Stimulated activated CD4-positive, alpha-beta T cell treated with anti-CD3 and anti-CD28 coated beads, Interleukin-4, amount 100 ng/mL, for 48 hours (primary cell): ENCODE measurements around the gene DNAH2.

Experiments
- DNase-seq, 2 donors: peaks; one replicate each; pipeline ENCODE4 v3.0.0-alpha.2; 2020; ENCODE audit warnings: low read depth in 2 of 2

The DNAH2 gene

DNA sequence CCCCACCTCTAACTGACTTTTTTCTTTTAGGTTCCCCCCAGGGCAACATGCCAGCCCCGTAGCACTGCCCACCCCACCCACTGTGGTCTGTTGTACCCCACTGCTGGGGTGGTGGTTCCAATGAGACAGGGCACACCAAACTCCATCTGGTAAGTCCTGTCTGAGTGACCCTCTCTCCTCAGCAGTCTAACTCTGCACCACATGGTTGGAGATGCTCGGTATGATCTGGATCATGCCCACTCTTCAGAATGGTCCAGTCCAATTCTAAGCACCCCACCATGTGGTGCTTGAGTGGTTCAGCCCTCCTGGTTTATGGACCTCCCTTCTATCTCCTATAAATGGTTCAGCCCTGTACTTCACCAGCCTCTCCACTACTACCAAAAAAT lies 122.3 kb downstream of the DNAH2 start:
- DNase-seq = no peak

DNA sequence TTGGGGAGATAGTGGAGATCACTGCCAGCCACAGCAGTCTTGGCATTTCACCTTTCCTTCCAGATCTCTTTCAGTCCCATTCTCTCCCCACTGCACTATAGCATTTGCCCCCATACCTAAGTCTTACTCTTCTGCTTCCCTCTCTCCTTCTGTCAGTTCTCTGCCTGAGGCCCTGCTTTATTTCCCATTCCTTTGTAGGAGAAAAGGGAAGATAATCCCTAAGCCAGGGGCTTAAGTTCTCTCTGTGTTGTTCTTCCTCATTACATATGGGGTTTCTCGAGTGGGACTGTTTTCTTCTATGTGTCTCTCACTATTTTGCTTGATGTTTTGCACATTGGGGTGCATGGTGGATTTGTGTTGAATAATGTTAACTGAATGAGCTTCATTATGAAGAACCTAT lies 122.9 kb downstream of the DNAH2 start:
- no peak for DNase-seq

DNA sequence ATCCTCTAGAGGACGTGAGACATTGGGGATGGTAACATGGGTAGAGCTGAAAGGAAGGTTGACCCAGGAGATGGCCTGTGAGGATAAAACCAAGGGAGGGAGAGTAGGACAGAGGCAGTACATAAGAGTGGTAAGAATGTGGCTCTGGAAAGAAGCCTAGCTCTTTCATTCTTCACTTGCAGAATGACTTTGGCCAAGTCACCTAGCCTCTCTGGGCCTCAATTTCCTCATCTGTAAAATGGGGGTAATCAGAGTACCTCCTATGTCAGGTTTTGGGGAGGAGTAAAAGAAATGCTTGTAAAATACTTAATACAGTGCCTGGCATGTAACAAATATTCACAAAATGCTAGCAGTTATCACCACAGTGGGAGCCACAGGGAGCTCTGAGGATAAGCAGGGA lies 123.3 kb downstream of the DNAH2 start:
- no peak for DNase-seq

DNA sequence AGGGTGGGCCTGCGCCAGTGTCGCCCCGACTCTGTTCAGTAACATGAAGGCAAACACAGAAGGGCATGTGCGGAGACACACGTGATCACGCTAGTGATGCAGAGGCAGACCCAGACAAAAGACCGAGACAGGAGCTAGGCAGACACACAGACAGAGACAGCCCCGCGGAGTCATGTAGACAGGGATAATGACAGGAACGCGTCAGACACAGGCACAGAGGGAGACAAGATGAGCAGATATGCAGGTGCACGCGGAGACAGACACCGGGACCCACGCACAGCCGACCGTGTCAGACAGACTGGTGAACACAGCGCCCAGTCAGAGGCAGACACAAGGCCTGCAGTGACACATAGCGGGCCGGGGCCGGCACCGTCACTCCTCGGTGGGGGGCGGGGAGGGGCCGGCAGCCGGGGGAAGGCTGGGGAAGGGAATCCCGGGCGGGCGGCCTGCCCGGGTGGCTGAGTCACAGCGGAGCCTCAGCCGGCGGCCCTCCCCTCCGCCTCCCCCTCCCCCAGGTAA lies 123.9 kb downstream of the DNAH2 start:
- DNase-seq = peak; percentile 84 to 92

DNA sequence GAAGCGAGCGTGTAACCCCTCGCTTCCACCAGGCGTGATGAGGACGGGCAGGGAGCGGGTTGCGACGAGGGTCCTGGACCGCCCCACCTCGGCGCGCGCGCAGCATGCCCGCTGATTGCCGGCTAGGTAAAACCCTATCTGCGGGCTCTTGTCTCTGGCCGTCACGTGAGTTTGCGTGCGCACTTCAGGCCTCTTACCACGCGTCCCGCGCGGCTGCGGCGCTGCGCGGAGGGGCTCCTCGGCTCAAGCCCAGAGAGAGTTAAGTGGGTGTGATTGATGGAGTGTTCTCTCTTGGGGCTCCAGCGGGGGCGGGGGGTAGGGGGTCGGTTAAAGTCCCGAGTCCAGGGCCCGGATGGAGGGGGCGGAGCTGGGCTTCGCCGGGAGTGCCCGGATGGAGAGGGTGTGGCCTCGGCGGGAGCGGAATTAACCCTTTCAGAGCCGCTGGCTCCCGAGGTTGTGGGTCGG lies 124.4 kb downstream of the DNAH2 start:
- DNase-seq = peak; percentile 79 to 81

DNA sequence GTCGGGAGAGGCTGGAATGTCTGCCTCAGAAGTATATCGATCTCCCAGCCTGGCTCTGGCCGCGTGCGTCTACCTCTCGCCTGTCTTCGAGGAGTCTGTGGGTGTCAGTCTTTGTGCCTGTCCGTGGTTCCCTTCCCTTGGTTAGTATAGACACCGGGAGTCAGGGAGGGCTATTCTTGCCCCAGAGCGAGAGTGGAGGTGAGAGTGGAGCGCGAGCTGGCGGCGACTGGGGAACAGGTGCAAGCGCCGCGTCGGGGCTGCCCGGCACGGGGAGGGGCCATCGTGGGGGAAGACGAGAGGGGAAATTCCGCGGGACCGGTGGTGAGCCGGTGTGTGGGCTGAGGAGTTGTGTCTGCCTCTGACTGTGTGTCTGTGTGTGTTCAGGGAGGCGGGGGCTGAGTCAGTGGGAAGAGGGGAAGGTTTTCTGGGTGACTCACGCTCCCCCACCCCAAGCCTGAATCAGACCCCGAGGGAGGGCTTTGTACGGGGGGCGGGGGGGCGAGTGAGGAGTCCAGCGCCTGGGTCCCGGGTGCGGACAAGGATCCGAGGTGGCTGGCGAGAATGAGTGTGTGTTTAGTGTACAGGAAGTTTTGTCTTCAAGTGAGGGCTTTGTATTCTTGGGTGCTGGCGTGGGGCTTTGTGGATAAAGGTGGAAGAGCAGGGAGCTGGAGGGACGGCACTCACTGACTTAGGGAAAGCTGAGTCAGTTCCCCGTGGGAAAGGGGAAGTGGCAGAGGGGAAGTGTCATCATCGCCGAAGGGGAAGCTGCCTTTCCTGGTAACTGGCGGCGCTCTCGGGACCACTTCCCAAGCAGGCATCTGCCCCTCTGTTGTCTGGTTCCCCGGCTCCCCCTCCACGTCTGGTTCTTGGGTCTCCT lies 125.1 kb downstream of the DNAH2 start:
- peak; percentile 88 to 95 for DNase-seq

DNA sequence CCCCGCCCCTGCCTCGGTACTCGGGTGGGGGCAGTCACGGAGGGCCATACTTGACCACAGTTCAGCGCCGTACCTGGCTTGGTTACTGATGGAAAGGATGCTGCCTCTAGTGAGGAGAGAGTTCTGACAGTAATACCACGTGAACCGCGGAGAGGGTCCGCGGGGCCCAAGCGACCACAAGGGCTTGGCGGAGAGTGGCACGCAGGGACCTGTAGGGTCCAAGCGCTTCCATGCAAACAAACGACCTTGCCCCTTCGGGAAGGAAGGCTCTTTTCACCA lies 125.7 kb downstream of the DNAH2 start:
- DNase-seq = peak in 1 of 2 donors; percentile 33

DNA sequence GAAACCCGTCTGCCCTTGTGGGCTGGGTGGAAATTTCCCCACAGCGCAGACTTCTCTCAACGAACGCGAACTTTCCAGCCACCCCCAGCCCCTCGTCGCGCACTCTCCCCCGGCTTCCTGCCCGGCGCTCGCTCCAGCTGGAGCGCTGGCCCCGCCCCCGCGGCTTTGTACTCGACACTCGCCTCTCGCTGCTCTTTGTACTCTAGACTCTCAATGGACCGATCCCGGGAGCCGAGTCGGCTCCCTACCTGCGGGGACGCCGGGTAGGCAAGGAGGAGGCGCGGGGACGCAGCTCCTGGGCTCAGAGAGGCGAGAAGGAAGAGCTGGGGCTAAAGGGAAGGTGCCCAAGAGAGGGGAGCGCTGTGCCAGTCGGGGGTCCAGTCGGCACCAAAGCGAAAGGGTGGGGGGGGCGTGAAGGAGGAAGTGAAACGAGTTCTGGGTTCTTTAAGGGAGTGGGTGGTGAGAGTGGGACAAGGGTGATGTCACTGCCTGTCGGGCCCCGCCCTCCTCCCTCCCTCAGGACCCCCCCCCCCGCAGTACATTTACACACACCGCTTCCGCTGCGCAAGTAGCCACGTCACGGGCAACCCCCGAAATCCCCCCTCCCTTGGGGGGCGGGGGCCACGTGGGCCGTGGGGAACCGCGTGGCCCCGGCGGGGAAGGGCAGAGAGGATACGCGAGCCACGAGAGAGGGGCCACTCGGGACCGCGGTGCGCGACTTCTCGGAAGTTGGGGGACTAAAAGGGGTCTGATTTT lies 126.2 kb downstream of the DNAH2 start:
- DNase-seq = peak; percentile 83 to 86

DNA sequence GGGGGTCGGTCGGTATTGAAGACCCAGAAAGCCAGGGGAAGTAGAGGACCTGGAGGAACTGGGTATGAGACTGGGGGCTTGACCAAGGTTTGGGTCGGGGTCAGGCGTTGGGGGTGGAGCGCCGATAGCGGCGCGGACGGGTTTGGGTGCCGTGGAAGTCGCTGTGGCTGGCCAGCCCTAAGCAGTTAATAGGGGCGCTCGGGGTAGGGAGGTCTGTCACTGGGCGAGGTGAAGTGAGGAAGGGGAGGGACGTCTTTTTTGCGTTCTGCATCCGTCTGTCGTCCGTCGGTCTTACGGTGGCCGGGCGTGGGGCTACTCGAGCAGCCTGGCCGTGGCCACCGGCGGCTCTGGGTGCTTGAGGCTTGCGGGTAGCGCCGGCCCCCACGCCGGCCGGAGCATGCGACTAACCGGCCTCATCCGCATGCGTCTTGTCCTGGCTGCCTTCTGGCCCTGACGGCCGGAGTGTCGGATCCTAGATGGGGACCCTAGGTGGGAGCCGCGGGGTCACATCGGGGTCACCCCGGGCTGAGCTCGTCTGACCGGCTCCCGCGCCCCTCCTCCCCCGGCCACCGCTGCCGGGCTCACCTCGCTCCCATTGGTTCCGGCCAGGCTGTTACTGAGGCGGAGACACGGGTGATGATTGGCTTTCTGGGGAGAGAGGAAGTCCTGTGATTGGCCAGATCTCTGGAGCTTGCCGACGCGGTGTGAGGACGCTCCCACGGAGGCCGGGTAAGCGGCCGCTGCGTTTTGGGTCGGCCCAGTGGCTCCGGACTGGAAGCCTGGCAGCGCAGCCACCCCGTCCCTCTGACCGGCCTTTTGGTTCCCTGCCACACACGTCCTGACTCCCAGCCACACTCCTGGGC lies 127.0 kb downstream of the DNAH2 start:
- DNase-seq = peak; percentile 72 to 84

DNA sequence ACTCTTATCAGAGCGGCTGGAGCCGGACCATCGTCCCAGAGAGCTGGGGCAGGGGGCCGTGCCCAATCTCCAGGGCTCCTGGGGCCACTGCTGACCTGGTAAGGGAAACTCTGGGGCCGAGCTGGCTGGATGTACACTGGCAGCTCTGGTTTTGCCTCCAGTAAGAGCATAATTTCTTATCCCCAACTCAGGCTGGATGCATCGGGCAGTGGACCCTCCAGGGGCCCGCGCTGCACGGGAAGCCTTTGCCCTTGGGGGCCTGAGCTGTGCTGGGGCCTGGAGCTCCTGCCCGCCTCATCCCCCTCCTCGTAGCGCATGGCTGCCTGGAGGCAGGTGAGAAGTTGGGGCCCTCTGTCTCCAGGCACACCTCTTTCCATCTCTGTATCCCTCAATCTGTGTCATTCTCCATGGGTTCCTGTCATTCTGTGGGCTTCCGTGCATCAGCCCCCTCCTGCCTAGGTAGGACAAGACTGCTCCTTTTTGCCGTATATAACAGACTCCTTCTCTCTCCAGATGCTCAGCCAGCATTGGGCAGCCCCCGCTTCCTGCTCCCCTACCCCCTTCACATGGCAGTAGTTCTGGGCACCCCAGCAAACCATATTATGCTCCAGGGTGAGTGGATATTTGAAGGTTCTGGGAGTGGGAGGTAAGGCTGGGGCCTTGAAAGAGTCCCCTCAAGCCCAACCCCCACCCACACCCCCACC lies 128.0 kb downstream of the DNAH2 start:
- no peak for DNase-seq

DNA sequence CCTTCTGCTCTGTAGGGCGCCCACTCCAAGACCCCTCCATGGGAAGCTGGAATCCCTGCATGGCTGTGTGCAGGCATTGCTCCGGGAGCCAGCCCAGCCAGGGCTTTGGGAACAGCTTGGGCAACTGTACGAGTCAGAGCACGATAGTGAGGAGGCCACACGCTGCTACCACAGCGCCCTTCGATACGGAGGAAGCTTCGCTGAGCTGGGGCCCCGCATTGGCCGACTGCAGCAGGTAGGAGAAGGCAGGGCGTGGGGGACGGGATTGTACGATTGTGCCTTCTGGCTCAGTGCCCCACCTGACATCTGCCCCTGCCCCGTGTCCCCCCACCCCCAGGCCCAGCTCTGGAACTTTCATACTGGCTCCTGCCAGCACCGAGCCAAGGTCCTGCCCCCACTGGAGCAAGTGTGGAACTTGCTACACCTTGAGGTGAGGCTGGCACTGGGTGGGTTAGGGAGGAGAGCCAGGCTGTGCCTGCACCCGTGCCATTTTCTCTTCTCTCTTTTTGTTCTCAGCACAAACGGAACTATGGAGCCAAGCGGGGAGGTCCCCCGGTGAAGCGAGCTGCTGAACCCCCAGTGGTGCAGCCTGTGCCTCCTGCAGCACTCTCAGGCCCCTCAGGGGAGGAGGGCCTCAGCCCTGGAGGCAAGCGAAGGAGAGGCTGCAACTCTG lies 128.7 kb downstream of the DNAH2 start:
- DNase-seq = no peak

DNA sequence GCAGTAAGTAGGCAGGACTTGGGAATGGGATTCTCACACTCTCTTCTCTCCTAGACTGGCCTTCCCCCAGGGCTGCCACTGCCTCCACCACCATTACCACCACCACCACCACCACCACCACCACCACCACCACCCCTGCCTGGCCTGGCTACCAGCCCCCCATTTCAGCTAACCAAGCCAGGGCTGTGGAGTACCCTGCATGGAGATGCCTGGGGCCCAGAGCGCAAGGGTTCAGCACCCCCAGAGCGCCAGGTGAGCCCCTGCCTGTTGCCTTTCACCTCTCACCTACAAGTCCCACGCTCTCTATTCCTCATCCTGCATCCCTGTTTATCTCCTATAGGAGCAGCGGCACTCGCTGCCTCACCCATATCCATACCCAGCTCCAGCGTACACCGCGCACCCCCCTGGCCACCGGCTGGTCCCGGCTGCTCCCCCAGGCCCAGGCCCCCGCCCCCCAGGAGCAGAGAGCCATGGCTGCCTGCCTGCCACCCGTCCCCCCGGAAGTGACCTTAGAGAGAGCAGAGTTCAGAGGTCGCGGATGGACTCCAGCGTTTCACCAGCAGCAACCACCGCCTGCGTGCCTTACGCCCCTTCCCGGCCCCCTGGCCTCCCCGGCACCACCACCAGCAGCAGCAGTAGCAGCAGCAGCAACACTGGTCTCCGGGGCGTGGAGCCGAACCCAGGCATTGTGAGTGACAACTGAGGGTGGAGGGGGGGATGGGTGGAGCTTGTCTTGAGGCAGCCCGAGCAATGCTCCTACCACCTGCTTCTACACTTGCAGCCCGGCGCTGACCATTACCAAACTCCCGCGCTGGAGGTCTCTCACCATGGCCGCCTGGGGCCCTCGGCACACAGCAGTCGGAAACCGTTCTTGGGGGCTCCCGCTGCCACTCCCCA lies 129.5 kb downstream of the DNAH2 start:
- no peak for DNase-seq

DNA sequence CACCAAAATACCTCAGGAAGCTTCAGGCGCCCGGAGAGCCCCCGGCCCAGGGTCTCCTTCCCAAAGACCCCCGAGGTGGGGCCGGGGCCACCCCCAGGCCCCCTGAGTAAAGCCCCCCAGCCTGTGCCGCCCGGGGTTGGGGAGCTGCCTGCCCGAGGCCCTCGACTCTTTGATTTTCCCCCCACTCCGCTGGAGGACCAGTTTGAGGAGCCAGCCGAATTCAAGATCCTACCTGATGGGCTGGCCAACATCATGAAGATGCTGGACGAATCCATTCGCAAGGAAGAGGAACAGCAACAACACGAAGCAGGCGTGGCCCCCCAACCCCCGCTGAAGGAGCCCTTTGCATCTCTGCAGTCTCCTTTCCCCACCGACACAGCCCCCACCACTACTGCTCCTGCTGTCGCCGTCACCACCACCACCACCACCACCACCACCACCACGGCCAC lies 130.6 kb downstream of the DNAH2 start:
- DNase-seq = no peak

DNA sequence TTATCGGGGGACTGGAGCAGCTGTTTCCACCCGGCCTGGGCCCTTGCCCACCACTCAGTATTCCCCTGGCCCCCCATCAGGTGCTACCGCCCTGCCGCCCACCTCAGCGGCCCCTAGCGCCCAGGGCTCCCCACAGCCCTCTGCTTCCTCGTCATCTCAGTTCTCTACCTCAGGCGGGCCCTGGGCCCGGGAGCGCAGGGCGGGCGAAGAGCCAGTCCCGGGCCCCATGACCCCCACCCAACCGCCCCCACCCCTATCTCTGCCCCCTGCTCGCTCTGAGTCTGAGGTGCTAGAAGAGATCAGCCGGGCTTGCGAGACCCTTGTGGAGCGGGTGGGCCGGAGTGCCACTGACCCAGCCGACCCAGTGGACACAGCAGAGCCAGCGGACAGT lies 131.2 kb downstream of the DNAH2 start:
- DNase-seq = no peak

DNA sequence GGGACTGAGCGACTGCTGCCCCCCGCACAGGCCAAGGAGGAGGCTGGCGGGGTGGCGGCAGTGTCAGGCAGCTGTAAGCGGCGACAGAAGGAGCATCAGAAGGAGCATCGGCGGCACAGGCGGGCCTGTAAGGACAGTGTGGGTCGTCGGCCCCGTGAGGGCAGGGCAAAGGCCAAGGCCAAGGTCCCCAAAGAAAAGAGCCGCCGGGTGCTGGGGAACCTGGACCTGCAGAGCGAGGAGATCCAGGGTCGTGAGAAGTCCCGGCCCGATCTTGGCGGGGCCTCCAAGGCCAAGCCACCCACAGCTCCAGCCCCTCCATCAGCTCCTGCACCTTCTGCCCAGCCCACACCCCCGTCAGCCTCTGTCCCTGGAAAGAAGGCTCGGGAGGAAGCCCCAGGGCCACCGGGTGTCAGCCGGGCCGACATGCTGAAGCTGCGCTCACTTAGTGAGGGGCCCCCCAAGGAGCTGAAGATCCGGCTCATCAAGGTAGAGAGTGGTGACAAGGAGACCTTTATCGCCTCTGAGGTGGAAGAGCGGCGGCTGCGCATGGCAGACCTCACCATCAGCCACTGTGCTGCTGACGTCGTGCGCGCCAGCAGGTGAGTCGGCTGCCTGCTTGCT lies 131.7 kb downstream of the DNAH2 start:
- no peak for DNase-seq

DNA sequence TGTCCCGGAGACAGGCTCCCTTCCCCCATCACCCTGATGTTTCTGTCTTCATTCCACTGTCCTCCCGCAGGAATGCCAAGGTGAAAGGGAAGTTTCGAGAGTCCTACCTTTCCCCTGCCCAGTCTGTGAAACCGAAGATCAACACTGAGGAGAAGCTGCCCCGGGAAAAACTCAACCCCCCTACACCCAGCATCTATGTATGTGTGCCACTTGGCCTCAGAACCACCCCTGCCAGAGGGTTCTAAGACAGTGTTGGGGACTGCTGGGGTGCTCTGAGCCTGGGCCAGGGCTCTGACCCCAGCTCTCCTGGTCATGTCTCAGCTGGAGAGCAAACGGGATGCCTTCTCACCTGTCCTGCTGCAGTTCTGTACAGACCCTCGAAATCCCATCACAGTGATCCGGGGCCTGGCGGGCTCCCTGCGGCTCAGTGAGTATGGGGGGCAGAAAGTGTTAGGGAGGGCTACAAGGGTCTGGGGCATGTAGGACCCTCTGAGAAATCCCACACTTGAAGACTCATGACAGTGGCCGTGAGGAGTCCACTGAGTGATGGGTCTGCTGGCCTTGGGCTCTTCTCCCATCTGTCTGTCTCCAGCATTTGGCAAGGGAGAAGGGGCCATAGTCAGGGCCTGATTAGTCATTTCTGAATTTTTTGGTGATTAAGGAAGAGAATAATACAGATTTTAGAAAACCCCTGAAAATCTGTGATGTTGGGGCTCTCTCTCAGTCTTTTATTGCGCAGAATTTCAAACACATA lies 132.4 kb downstream of the DNAH2 start:
- DNase-seq = no peak

DNA sequence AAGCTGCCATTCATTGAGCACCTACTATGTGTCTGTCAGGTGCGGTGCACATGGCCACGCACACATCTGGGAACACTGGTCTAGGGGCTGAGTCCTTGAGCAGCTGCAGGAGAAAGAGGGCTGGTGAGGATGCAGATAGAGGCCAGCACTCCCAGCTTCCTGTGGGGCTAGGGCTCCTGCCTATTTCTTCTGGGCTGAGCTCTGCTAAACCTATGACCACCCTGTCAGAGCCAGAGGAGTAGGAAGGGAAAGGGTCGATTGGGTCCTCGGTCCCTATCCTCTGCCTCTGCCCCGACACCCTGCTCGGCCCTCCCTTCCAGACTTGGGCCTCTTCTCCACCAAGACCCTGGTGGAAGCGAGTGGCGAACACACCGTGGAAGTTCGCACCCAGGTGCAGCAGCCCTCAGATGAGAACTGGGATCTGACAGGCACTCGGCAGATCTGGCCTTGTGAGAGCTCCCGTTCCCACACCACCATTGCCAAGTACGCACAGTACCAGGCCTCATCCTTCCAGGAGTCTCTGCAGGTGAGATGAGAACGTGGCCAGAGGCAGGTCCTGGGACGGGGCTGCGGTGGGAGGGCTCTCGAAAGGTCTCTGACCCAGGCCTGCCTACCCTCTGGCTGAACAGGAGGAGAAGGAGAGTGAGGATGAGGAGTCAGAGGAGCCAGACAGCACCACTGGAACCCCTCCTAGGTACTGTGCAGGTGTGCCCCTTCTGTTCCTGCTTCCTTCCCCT lies 133.3 kb downstream of the DNAH2 start:
- DNase-seq = no peak
